GM19328 (cell line): ENCODE measurements around the gene MMP8.

ENCODE experiments used
- ATAC-seq: cut with Tn5 transposase; IDR thresholded peaks from one replicate; pipeline ENCODE4 v1.9.1; 2021; ENCODE audit warnings: mild to moderate bottlenecking, moderate library complexity; ENCODE audit not compliant: unreplicated experiment

MMP8 gene

GRCh38 chr11:102662607-102663006 is 62.1 kb downstream of the MMP8 start:
- no peak for ATAC-seq
